ENCODE measurements around the gene DNMT3A.
A peak's percentile ranks its signal among the peaks of the same experiment; 100 is the strongest.

Gene DNMT3A

DNA sequence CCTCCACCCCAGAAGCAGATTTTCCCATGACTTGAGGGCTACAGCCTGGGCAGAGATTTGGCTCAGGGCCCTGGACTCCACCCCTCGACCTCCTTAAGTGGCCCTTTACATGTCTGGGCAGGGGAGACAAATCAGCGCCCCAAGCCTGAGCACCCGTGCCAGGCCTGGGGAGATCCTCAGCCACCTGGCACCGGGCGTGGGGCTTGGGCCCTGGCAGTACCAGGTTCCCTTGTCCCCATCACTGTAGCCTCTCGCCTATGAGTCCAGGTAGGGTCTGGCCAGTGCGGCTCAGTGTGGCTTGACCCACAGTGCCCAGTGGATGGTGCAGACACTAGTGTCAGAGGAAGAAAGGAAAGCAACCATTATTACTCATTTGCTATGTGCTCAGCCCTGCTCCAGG lies 22.0 kb upstream of the DNMT3A start:
- Histone ChIP-seq H3K9ac (ENCODE audit: low read length in 5 of 5) (peak overlapping the region in 1 of 5 donors; percentile 1), H3K4me1 (ENCODE audit: control insufficient read depth in 5 of 5, insufficient read depth in 5 of 5, low read length in 5 of 5) (peaks cover 0 to 20% (median 13%) of the 10 kb centered on the region in 5 donors), H3K36me3 (ENCODE audit: control insufficient read depth in 5 of 5, insufficient read depth in 5 of 5, low read length in 5 of 5) (no peaks in the 10 kb centered on the region), H3K4me3 (ENCODE audit: low read depth in 1 of 5, low read length in 5 of 5) (no peak overlapping the region), H3K27me3 (ENCODE audit: control insufficient read depth in 5 of 5, insufficient read depth in 4 of 5, low read length in 5 of 5) (peaks cover 0 to 3% (median 0%) of the 10 kb centered on the region in 5 donors), H3K27ac (ENCODE audit: low read depth, low read length) (no peak overlapping the region), H3K9me3 (ENCODE audit: control insufficient read depth in 5 of 5, low read length in 5 of 5) (no peaks in the 10 kb centered on the region)

DNA sequence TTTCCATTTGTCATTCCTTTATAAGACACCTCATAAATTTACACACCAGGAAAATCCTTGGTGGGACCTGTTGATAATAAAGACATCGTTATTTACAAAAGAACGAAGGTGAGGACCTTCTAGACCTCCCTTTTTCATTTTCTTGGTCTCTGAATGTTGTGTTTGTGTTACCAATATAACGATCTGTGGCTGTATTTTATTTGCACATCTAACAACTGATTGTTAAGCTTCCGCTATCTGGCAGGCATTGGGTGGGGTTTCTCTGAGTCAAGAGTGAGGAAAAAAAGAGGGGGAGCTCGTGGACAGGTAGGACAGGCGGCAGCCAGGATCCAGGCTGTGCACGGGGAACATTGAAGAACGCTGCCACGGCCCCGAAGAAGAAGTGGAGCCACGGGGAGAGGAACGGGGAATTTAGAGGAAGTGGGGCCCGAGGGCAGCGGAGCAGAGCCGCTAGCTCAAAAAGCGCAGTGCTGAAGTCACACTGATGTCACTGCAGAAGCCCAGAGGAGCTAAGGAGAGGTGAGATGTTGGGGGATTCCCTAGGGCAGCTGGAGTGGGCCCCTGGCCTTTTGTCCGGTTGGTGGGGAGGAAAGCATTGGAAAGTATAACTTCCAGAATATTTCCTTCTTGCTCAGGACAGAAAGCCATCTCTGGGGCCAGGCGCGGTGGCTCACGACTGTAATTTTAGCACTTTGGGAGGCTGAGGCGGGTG lies 20.9 kb upstream of the DNMT3A start:
- peak overlapping the region; percentile 46 to 81 (median 64) for H3K9ac ChIP-seq (ENCODE audit: low read length in 5 of 5)

DNA sequence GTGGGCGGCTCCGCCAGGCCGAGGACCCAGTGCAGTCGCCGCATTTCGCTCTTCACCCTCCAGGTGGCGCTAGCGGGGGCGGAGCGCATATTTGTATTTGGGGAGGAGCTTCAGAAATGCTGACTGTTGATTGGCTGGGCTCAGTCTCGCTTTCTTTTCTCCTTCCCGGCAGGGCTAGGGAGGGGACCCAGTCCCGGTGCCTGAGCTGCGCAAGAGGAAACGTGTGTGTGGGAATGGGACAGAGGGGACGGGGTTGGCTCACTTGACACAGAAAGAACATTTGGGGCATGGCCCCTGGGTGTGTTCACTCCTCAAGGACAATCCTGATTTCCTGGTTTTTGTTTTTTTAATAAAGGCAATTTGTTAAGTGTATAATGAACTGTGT lies 20.3 kb upstream of the DNMT3A start:
- H3K9ac ChIP-seq (ENCODE audit: low read length in 5 of 5) = peak overlapping the region; percentile 46 to 81 (median 64)
- peak overlapping the region; percentile 47 to 72 (median 67) for H3K4me3 ChIP-seq (ENCODE audit: low read depth in 1 of 5, low read length in 5 of 5)
- peak overlapping the region; percentile 91 for H3K27ac ChIP-seq (ENCODE audit: low read depth, low read length)
- peaks cover 0 to 5% (median 0%) of the 10 kb centered on the region in 5 donors for H3K9me3 ChIP-seq (ENCODE audit: control insufficient read depth in 5 of 5, low read length in 5 of 5)
- H3K4me1 ChIP-seq (ENCODE audit: control insufficient read depth in 5 of 5, insufficient read depth in 5 of 5, low read length in 5 of 5) = peaks cover 0 to 20% (median 13%) of the 10 kb centered on the region in 5 donors
- H3K36me3 ChIP-seq (ENCODE audit: control insufficient read depth in 5 of 5, insufficient read depth in 5 of 5, low read length in 5 of 5) = no peaks in the 10 kb centered on the region
- H3K27me3 ChIP-seq (ENCODE audit: control insufficient read depth in 5 of 5, insufficient read depth in 4 of 5, low read length in 5 of 5) = no peaks in the 10 kb centered on the region

More for the DNA sequence above, 20.9 kb upstream of the DNMT3A start:
- peaks cover 0 to 5% (median 0%) of the 10 kb centered on the region in 5 donors for H3K9me3 ChIP-seq (ENCODE audit: control insufficient read depth in 5 of 5, low read length in 5 of 5)
- H3K36me3 ChIP-seq (ENCODE audit: control insufficient read depth in 5 of 5, insufficient read depth in 5 of 5, low read length in 5 of 5) = no peaks in the 10 kb centered on the region
- H3K27ac ChIP-seq (ENCODE audit: low read depth, low read length) = peak overlapping the region; percentile 91
- H3K4me3 ChIP-seq (ENCODE audit: low read depth in 1 of 5, low read length in 5 of 5) = peak overlapping the region; percentile 47 to 72 (median 67)
- no peaks in the 10 kb centered on the region for H3K27me3 ChIP-seq (ENCODE audit: control insufficient read depth in 5 of 5, insufficient read depth in 4 of 5, low read length in 5 of 5)
- H3K4me1 ChIP-seq (ENCODE audit: control insufficient read depth in 5 of 5, insufficient read depth in 5 of 5, low read length in 5 of 5) = peaks cover 0 to 20% (median 13%) of the 10 kb centered on the region in 5 donors

DNA sequence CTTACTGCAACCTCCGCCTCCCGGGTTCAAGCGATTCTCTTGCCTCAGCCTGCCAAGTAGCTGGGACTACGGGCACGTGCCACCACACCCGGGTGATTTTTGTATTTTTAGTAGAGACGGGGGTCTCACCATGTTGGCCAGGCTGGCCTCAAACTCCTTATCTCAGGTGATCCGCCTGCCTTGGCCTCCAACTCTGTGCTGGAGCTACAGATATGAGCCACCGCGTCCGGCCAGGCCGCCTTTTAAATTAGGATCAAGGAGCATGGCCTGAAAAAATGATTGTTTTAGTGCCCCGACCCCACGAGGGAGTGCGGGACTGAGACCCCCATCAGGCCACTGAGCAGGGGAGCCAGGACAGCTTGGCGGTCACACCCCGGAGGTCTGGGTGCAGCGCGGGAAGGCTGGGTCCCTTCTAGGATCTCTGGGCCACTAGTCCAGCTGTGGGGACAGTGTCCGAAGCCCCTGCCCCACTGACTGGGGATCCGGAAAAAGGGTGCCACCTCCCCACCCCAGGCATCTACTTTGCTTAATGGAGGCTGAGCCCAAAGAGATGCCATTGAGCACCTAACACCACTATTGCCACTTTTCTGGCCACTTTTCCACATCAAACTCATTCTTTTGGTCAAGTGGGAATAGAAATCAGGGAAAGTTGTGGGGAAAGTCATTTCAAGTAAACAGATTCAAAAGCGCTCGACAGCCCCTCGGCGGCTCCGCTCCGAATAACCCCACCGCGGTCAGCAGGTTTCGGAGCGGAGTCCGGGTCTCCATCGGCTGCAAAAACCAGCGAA lies 19.7 kb upstream of the DNMT3A start:
- peak overlapping the region; percentile 34 to 72 (median 55) for H3K4me3 ChIP-seq (ENCODE audit: low read depth in 1 of 5, low read length in 5 of 5)
- H3K4me1 ChIP-seq (ENCODE audit: control insufficient read depth in 5 of 5, insufficient read depth in 5 of 5, low read length in 5 of 5) = peaks cover 0 to 20% (median 13%) of the 10 kb centered on the region in 5 donors
- H3K9me3 ChIP-seq (ENCODE audit: control insufficient read depth in 5 of 5, low read length in 5 of 5) = peaks cover 0 to 5% (median 0%) of the 10 kb centered on the region in 5 donors
- H3K36me3 ChIP-seq (ENCODE audit: control insufficient read depth in 5 of 5, insufficient read depth in 5 of 5, low read length in 5 of 5) = no peaks in the 10 kb centered on the region
- H3K9ac ChIP-seq (ENCODE audit: low read length in 5 of 5) = peak overlapping the region in 1 of 5 donors; percentile 35
- no peak overlapping the region for H3K27ac ChIP-seq (ENCODE audit: low read depth, low read length)
- H3K27me3 ChIP-seq (ENCODE audit: control insufficient read depth in 5 of 5, insufficient read depth in 4 of 5, low read length in 5 of 5) = no peaks in the 10 kb centered on the region

DNA sequence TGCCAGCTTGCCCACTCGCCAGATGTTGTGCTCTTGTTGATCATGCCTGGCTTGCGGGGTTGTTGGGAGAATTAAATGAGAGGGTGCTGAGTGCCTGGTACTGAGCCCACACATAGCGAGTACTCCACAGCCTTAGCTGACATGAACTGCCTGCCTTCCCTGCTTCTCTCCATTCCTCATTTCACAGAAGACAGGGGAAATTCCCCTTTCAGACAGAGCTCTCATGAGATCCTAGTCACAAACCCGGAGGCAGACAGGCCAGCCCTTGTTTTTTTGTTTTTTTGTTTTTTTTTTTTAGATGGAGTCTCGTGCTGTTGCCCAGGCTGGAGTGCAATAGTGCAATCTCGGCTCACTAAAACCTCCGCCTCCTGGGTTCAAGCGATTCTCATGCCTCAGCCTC lies 17.1 kb upstream of the DNMT3A start:
- H3K27me3 ChIP-seq (ENCODE audit: control insufficient read depth in 5 of 5, insufficient read depth in 4 of 5, low read length in 5 of 5) = peaks cover 0 to 2% (median 0%) of the 10 kb centered on the region in 5 donors
- peaks cover 0 to 5% (median 0%) of the 10 kb centered on the region in 5 donors for H3K9me3 ChIP-seq (ENCODE audit: control insufficient read depth in 5 of 5, low read length in 5 of 5)
- no peak overlapping the region for H3K27ac ChIP-seq (ENCODE audit: low read depth, low read length)
- H3K4me1 ChIP-seq (ENCODE audit: control insufficient read depth in 5 of 5, insufficient read depth in 5 of 5, low read length in 5 of 5) = peaks cover 0 to 14% (median 12%) of the 10 kb centered on the region in 5 donors
- no peaks in the 10 kb centered on the region for H3K36me3 ChIP-seq (ENCODE audit: control insufficient read depth in 5 of 5, insufficient read depth in 5 of 5, low read length in 5 of 5)
- H3K9ac ChIP-seq (ENCODE audit: low read length in 5 of 5) = no peak overlapping the region
- no peak overlapping the region for H3K4me3 ChIP-seq (ENCODE audit: low read depth in 1 of 5, low read length in 5 of 5)

DNA sequence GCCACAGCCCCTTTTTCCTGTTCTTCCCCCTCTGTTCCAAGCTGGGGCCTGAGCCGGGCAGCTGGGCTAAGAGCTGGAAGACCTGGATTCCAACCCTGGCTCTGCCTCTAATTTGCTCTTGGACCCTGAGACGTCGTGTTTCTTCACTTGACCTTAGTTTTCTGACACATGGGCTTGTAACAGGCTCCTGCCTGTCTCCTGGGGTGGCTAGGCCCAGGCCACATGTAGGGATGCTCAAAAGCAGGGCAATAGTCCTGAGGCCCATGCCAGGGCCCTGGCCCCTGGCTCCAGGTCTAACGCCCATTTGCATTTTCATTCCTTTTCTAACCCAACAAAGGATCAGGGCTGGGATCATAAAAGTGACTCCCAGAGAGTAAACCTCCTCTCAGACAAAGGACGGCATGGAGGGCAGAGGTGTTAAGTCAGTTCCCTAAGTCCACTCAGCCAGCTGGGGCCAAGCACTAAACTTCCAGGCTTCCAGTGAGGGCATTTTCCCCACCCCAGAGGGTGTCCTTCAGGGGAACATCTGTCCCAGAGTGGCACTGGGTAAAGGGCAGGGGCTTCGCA lies 16.6 kb upstream of the DNMT3A start:
- peaks cover 0 to 14% (median 12%) of the 10 kb centered on the region in 5 donors for H3K4me1 ChIP-seq (ENCODE audit: control insufficient read depth in 5 of 5, insufficient read depth in 5 of 5, low read length in 5 of 5)
- H3K9ac ChIP-seq (ENCODE audit: low read length in 5 of 5) = no peak overlapping the region
- peaks cover 0 to 5% (median 0%) of the 10 kb centered on the region in 5 donors for H3K9me3 ChIP-seq (ENCODE audit: control insufficient read depth in 5 of 5, low read length in 5 of 5)
- peaks cover 0 to 2% (median 0%) of the 10 kb centered on the region in 5 donors for H3K27me3 ChIP-seq (ENCODE audit: control insufficient read depth in 5 of 5, insufficient read depth in 4 of 5, low read length in 5 of 5)
- no peaks in the 10 kb centered on the region for H3K36me3 ChIP-seq (ENCODE audit: control insufficient read depth in 5 of 5, insufficient read depth in 5 of 5, low read length in 5 of 5)
- H3K27ac ChIP-seq (ENCODE audit: low read depth, low read length) = no peak overlapping the region
- no peak overlapping the region for H3K4me3 ChIP-seq (ENCODE audit: low read depth in 1 of 5, low read length in 5 of 5)

DNA sequence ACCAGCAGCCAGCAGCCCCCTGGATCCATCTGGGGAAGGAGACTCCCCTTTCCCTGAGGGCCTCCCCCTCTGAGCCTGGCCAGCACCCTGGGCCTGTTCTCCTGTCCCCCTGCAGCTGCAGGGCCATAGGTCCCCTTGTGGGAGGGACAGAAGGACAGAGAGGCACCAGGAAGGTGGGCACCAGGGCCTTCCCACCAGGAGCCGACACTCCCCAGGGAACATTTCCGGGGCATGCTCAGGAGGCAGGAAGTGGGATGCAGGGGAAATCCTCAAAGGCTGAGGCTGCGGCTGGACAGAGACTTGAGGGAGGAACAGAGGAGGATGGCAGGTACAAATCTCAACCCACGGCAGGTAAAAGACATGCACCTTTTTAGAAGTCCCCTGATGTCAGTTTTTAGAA lies 14.4 kb upstream of the DNMT3A start:
- Histone ChIP-seq H3K4me1 (ENCODE audit: control insufficient read depth in 5 of 5, insufficient read depth in 5 of 5, low read length in 5 of 5) (no peaks in the 10 kb centered on the region), H3K27me3 (ENCODE audit: control insufficient read depth in 5 of 5, insufficient read depth in 4 of 5, low read length in 5 of 5) (peaks cover 0 to 2% (median 0%) of the 10 kb centered on the region in 5 donors), H3K27ac (ENCODE audit: low read depth, low read length) (no peak overlapping the region), H3K36me3 (ENCODE audit: control insufficient read depth in 5 of 5, insufficient read depth in 5 of 5, low read length in 5 of 5) (no peaks in the 10 kb centered on the region), H3K9ac (ENCODE audit: low read length in 5 of 5) (no peak overlapping the region), H3K4me3 (ENCODE audit: low read depth in 1 of 5, low read length in 5 of 5) (no peak overlapping the region), H3K9me3 (ENCODE audit: control insufficient read depth in 5 of 5, low read length in 5 of 5) (peaks cover 0 to 5% (median 0%) of the 10 kb centered on the region in 5 donors)

DNA sequence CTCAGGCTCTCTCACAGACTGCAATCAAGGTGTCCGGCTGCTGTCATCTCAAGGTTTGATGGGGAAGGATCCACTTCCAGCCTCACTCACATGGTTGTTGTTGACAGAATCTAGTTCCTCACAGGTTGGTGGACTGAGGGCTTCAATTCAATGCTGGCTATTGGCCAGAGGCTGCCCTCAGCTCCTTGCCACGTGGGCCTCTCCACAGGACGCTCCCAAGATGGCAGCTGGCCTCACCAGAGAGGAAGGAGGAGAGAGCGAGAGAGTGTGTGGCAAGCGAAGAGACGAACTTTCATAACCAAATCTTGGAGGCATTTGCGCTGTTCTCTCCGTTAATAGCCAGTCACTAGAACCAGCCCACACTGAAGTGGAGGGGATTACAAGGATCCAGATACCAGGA lies 13.5 kb upstream of the DNMT3A start:
- no peak overlapping the region for H3K27ac ChIP-seq (ENCODE audit: low read depth, low read length)
- peaks cover 0 to 2% (median 0%) of the 10 kb centered on the region in 5 donors for H3K27me3 ChIP-seq (ENCODE audit: control insufficient read depth in 5 of 5, insufficient read depth in 4 of 5, low read length in 5 of 5)
- H3K36me3 ChIP-seq (ENCODE audit: control insufficient read depth in 5 of 5, insufficient read depth in 5 of 5, low read length in 5 of 5) = no peaks in the 10 kb centered on the region
- H3K9ac ChIP-seq (ENCODE audit: low read length in 5 of 5) = no peak overlapping the region
- no peak overlapping the region for H3K4me3 ChIP-seq (ENCODE audit: low read depth in 1 of 5, low read length in 5 of 5)
- no peaks in the 10 kb centered on the region for H3K4me1 ChIP-seq (ENCODE audit: control insufficient read depth in 5 of 5, insufficient read depth in 5 of 5, low read length in 5 of 5)
- peaks cover 0 to 5% (median 0%) of the 10 kb centered on the region in 5 donors for H3K9me3 ChIP-seq (ENCODE audit: control insufficient read depth in 5 of 5, low read length in 5 of 5)

DNA sequence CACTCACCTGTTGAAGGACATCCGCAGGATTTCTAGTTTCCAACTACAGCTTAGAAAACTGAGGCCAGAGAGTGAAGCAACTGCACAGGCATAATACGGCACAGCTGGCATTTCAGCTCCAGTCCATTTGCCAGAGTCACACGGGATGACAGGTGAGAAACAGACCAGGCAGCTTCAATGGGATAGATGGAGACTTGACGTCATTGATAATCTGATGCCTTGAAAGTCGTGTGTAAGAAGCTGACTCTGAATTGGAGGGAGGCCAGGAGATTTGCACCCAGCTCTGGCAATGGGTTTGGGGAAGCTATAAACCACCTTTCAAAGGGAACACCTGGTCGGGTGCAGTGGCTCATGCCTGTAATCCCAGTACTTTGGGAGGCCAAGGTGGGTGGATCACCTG lies 12.4 kb upstream of the DNMT3A start:
- Histone ChIP-seq H3K27me3 (ENCODE audit: control insufficient read depth in 5 of 5, insufficient read depth in 4 of 5, low read length in 5 of 5) (peaks cover 0 to 2% (median 0%) of the 10 kb centered on the region in 5 donors), H3K4me3 (ENCODE audit: low read depth in 1 of 5, low read length in 5 of 5) (no peak overlapping the region), H3K9ac (ENCODE audit: low read length in 5 of 5) (no peak overlapping the region), H3K4me1 (ENCODE audit: control insufficient read depth in 5 of 5, insufficient read depth in 5 of 5, low read length in 5 of 5) (peaks cover 0 to 4% (median 0%) of the 10 kb centered on the region in 5 donors), H3K36me3 (ENCODE audit: control insufficient read depth in 5 of 5, insufficient read depth in 5 of 5, low read length in 5 of 5) (no peaks in the 10 kb centered on the region), H3K9me3 (ENCODE audit: control insufficient read depth in 5 of 5, low read length in 5 of 5) (peaks cover 0 to 5% (median 0%) of the 10 kb centered on the region in 5 donors), H3K27ac (ENCODE audit: low read depth, low read length) (no peak overlapping the region)

Measured in subcutaneous abdominal adipose tissue (tissue), 5 donors.